HepG2 (cell line): ENCODE measurements around the gene PLK5. TPM values are rescaled to one million over a fixed set of nuclear protein-coding genes. Genes with fewer than 3 reads are reported as not detected.
A peak's percentile ranks its signal among the peaks of the same experiment; 100 is the strongest.

Experiments
- ARHGAP35 ChIP-seq: sonication (generic); formaldehyde crosslinking; IDR thresholded peaks from 2 replicates; pipeline ENCODE4 v1.9.0; 2022; ENCODE audit warnings: mild to moderate bottlenecking, inconsistent platforms, moderate library complexity, missing genetic modification reagents, borderline replicate concordance
- BCL3 ChIP-seq: sonication (generic); formaldehyde crosslinking; IDR thresholded peaks from 2 replicates; pipeline ENCODE4 v1.5.1; 2020; ENCODE audit warnings: mild to moderate bottlenecking, missing genetic modification reagents, moderate library complexity
- CBX1 ChIP-seq: IDR thresholded peaks from one replicate; pipeline ENCODE4 v1.6.1; 2016; ENCODE audit warnings: antibody characterized with exemption, low read depth
- CCDC6 ChIP-seq: sonication (generic); formaldehyde crosslinking; IDR thresholded peaks from 2 replicates; pipeline ENCODE4 v1.8.1; 2022; ENCODE audit warnings: mild to moderate bottlenecking, missing genetic modification reagents, moderate library complexity
- E2F2 ChIP-seq: sonication (generic); formaldehyde crosslinking; IDR thresholded peaks from 2 replicates; pipeline ENCODE4 v1.4.0; 2020; ENCODE audit warnings: missing genetic modification reagents, borderline replicate concordance
- GPBP1L1 ChIP-seq: sonication (generic); formaldehyde crosslinking; IDR thresholded peaks from 2 replicates; pipeline ENCODE4 v1.5.0; 2020; ENCODE audit warnings: mild to moderate bottlenecking, missing genetic modification reagents
- KDM2A ChIP-seq: sonication (generic); formaldehyde crosslinking; IDR thresholded peaks from 2 replicates; pipeline ENCODE4 v1.4.0; 2020; ENCODE audit warnings: low read depth, missing genetic modification reagents, borderline replicate concordance
- KLF13 ChIP-seq: sonication (generic); formaldehyde crosslinking; IDR thresholded peaks from 2 replicates; pipeline ENCODE4 v1.4.0; 2020; ENCODE audit warnings: mild to moderate bottlenecking, missing genetic modification reagents
- KMT2A ChIP-seq: sonication (generic); formaldehyde crosslinking; IDR thresholded peaks from 2 replicates; pipeline ENCODE4 v1.4.0; 2020; ENCODE audit warnings: missing genetic modification reagents
- MXD4 ChIP-seq: IDR thresholded peaks from 2 replicates; pipeline ENCODE4 v1.6.1; 2016; ENCODE audit warnings: mild to moderate bottlenecking, missing biosample characterization, missing genetic modification reagents
- REXO4 ChIP-seq: sonication (generic); formaldehyde crosslinking; IDR thresholded peaks from 2 replicates; pipeline ENCODE4 v1.8.0; 2022; ENCODE audit warnings: missing genetic modification reagents, mild to moderate bottlenecking, borderline replicate concordance
- RFX1 ChIP-seq: fragments of 450-650 bp; IDR thresholded peaks from 2 replicates; pipeline ENCODE4 v1.6.1; 2017
- SNAI1 ChIP-seq: sonication (generic); formaldehyde crosslinking; IDR thresholded peaks from 2 replicates; pipeline ENCODE4 v1.5.0; 2020; ENCODE audit warnings: mild to moderate bottlenecking, missing genetic modification reagents, borderline replicate concordance
- SNAPC5 ChIP-seq: sonication (generic); formaldehyde crosslinking; IDR thresholded peaks from 2 replicates; pipeline ENCODE4 v1.8.1; 2023; ENCODE audit warnings: mild to moderate bottlenecking, missing genetic modification reagents, borderline replicate concordance
- STAT6 ChIP-seq: sonication (generic); formaldehyde crosslinking; IDR thresholded peaks from 2 replicates; pipeline ENCODE4 v1.4.0; 2020; ENCODE audit warnings: missing genetic modification reagents, mild to moderate bottlenecking, borderline replicate concordance
- ZC3H13 ChIP-seq: sonication (generic); formaldehyde crosslinking; IDR thresholded peaks from 2 replicates; pipeline ENCODE4 v1.8.1; 2023; ENCODE audit warnings: mild to moderate bottlenecking, missing genetic modification reagents, moderate library complexity
- ZNF3 ChIP-seq: IDR thresholded peaks from 2 replicates; pipeline ENCODE4 v1.7.0; 2017; ENCODE audit warnings: inconsistent platforms
- ZNF512 ChIP-seq: sonication (generic); formaldehyde crosslinking; IDR thresholded peaks from 2 replicates; pipeline ENCODE4 v1.4.0; 2020; ENCODE audit warnings: mild to moderate bottlenecking, missing genetic modification reagents
- ZNF772 ChIP-seq: sonication (generic); formaldehyde crosslinking; IDR thresholded peaks from 2 replicates; pipeline ENCODE4 v1.5.0; 2020; ENCODE audit warnings: mild to moderate bottlenecking, missing genetic modification reagents
- ZNF781 ChIP-seq: sonication (generic); formaldehyde crosslinking; IDR thresholded peaks from 2 replicates; pipeline ENCODE4 v1.5.1; 2020; ENCODE audit warnings: borderline replicate concordance, mild to moderate bottlenecking, missing genetic modification reagents; ENCODE audit errors: not compliant biosample characterization
- polyA plus RNA-seq, 8 experiments: library from polyadenylated mRNA; depleted of rRNA in 3 of 8; stranded (reverse) in 7 of 8; unstranded in 1 of 8; fragments of >200 nt; fragmentation: Illumina TruSeq in 4 of 8; extraction: Trizol in 4 of 8; gene quantifications; 2 replicates each; pipeline versions ENCODE4 v1.2.1 to v1.2.3, GENCODE V29; 2011 to 2016; ENCODE audit warnings: low read depth in 4 of 8, missing spikeins in 1 of 8, mixed read lengths in 1 of 8; ENCODE audit not compliant: insufficient read depth in 1 of 8
- total RNA-seq, 5 experiments: library from RNA; depleted of rRNA; stranded (reverse); fragments of >200 nt; fragmentation: Illumina TruSeq; extraction: Trizol; gene quantifications; 2 replicates each; pipeline ENCODE4 v1.2.3, GENCODE V29; 2016; ENCODE audit warnings: low read depth in 1 of 5

The PLK5 gene
- total and polyA plus RNA-seq, 2 of the 13 experiments (the other 11 are each of a cell fraction or from before 2014, with no cell fraction given), result not detected

GRCh38 chr19:1503089-1503924, 20.6 kb upstream of the PLK5 start (continued):
- TF ChIP-seq BCL3 (CRISPR knock-in tag) (no peak), ZNF512 (CRISPR knock-in tag) (no peak), KDM2A (peak; percentile 75), KMT2A (CRISPR knock-in tag) (no peak), ARHGAP35 (0 out of 2 replicates have a peak, but pooled peaks have one; percentile 20), STAT6 (no peak), ZNF772 (CRISPR knock-in tag) (no peak), CCDC6 (CRISPR knock-in tag) (0 out of 2 replicates have a peak, but pooled peaks have one; percentile 75), SNAI1 (CRISPR knock-in tag) (no peak), MXD4 (peak; percentile 55; the same call in 1 of the 2 replicates), ZC3H13 (CRISPR knock-in tag) (no peak), E2F2 (no peak), KLF13 (no peak), ZNF781 (no peak), GPBP1L1 (no peak), REXO4 (no peak), ZNF3 (CRISPR knock-in tag) (no peak), SNAPC5 (CRISPR knock-in tag) (no peak), RFX1 (no peak), CBX1 (no peak)
